ENCODE measurements around the gene PTDSS2. TPM values are rescaled to one million over a fixed set of nuclear protein-coding genes. Genes with fewer than 3 reads are reported as not detected.

PTDSS2 gene
- total and polyA plus RNA-seq, 2 of the 13 experiments (the other 11 are each of a cell fraction or from before 2014, with no cell fraction given): 21.7 to 26.4 TPM

- TF ChIP-seq, protein P1, sequence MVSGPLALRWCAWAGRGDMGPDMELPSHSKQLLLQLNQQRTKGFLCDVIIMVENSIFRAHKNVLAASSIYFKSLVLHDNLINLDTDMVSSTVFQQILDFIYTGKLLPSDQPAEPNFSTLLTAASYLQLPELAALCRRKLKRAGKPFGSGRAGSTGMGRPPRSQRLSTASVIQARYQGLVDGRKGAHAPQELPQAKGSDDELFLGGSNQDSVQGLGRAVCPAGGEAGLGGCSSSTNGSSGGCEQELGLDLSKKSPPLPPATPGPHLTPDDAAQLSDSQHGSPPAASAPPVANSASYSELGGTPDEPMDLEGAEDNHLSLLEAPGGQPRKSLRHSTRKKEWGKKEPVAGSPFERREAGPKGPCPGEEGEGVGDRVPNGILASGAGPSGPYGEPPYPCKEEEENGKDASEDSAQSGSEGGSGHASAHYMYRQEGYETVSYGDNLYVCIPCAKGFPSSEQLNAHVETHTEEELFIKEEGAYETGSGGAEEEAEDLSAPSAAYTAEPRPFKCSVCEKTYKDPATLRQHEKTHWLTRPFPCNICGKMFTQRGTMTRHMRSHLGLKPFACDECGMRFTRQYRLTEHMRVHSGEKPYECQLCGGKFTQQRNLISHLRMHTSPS (CRISPR knock-in tag; IDR thresholded peaks at IDR 0.05; ENCODE audit: low read depth): no peak
- TF ChIP-seq ZNF207 (IDR thresholded peaks at IDR 0.05; ENCODE audit: borderline replicate concordance) (no peak), NFIB (CRISPR knock-in tag; IDR thresholded peaks at IDR 0.05; ENCODE audit: borderline replicate concordance) (no peak), ELF3 (CRISPR knock-in tag; IDR thresholded peaks at IDR 0.05) (peak; percentile 14; the same call in 1 of the 2 replicates), MBD4 (IDR thresholded peaks at IDR 0.05; ENCODE audit: borderline replicate concordance, low read length) (no peak), CCAR2 (optimal IDR thresholded peaks at IDR 0.05; ENCODE audit: low read depth, low read length) (no peak), ZFP41 (CRISPR knock-in tag; IDR thresholded peaks at IDR 0.05; ENCODE audit: borderline replicate concordance) (no peak), MNT (IDR thresholded peaks at IDR 0.05) (peak; percentile 58), RNF2 (conservative IDR thresholded peaks at IDR 0.05; ENCODE audit: low read depth) (peak; percentile 58), MED13 (CRISPR knock-in tag; IDR thresholded peaks at IDR 0.05) (peak; percentile 90), ZFYVE20 (CRISPR knock-in tag; IDR thresholded peaks at IDR 0.05; ENCODE audit: borderline replicate concordance, low read depth) (no peak), FOXK1 (CRISPR knock-in tag; IDR thresholded peaks at IDR 0.05; ENCODE audit: borderline replicate concordance, low read depth) (peak; percentile 69; the same call in 1 of the 2 replicates), GMEB2 (CRISPR knock-in tag; IDR thresholded peaks at IDR 0.05; ENCODE audit: low read depth) (peak; percentile 80), ZNF678 (CRISPR knock-in tag; IDR thresholded peaks at IDR 0.05) (0 out of 2 replicates have a peak, but pooled peaks have one; percentile 11), SP4 (CRISPR knock-in tag; IDR thresholded peaks at IDR 0.05) (no peak), KDM2A (CRISPR knock-in tag; IDR thresholded peaks at IDR 0.05; ENCODE audit: borderline replicate concordance, low read depth) (peak; percentile 59; the same call in 1 of the 2 replicates), BCLAF1 (IDR thresholded peaks at IDR 0.05) (no peak), JARID2 (CRISPR knock-in tag; IDR thresholded peaks at IDR 0.05; ENCODE audit: insufficient replicate concordance) (no peak)
- TF ChIP-seq, protein P2, sequence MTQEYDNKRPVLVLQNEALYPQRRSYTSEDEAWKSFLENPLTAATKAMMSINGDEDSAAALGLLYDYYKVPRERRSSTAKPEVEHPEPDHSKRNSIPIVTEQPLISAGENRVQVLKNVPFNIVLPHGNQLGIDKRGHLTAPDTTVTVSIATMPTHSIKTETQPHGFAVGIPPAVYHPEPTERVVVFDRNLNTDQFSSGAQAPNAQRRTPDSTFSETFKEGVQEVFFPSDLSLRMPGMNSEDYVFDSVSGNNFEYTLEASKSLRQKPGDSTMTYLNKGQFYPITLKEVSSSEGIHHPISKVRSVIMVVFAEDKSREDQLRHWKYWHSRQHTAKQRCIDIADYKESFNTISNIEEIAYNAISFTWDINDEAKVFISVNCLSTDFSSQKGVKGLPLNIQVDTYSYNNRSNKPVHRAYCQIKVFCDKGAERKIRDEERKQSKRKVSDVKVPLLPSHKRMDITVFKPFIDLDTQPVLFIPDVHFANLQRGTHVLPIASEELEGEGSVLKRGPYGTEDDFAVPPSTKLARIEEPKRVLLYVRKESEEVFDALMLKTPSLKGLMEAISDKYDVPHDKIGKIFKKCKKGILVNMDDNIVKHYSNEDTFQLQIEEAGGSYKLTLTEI (CRISPR knock-in tag; conservative IDR thresholded peaks at IDR 0.05): no peak
Observed at GRCh38 chr11:506238-506994, 56.3 kb downstream of the PTDSS2 start (continued).
